ENCODE data around the gene RALY. TPM values are rescaled to one million over a fixed set of nuclear protein-coding genes. Genes with fewer than 3 reads are reported as not detected.

The RALY gene
- total RNA-seq, 2 experiments from 2014 or later, result 208 to 229 TPM

GRCh38 chr20:34065260-34065659 lies 71.5 kb downstream of the RALY start:
- Mint-ChIP-seq H3K4me3 (no peak overlapping the region), H3K36me3 (ENCODE audit: low read depth) (peaks cover 11% of the 10 kb centered on the region), H3K4me1 (peaks cover 31% of the 10 kb centered on the region), H3K27ac (no peak overlapping the region), H3K27me3 (no peaks in the 10 kb centered on the region), H3K9me3 (no peaks in the 10 kb centered on the region)
- no peak for DNase-seq
- CTCF ChIA-PET, result interaction anchor here (0.6 kb wide), 2 partner anchors 273 to 576 kb away, joined by 3 read pairs; no protein-coding TSS in a partner anchor
- POLR2A ChIA-PET, result no interaction called here

DNA sequence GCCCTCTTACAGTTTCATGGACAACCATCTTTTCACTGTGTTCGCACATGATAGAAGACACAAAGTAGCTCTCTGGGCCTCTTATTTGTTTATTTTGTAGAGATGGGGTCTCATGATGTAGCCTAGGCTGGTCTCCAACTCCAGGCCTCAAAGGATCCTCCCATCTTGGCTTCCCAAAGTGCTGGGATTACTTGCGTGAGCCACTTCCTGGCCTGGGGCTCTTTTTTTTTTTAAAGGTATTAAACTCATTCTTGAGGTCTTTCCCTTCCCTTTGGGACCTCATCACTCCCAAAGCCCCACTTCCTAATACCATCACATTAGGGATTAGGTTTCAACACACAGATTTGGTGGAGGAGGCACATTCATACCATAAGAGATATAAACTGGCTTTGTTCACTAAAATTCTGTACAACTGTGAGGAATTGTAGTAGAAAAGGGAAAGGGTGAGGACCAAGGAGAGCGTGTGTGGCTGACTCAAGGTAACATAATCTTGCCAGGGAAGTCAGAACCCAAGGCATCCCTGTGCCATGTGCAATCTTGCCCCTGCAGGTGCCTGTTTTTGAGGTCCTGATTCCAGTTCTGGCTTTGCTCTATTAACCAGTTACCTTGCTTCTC lies 72.9 kb downstream of the RALY start:
- ChIA-PET POLR2A (no interaction called here), CTCF (interaction anchor here (1.7 kb wide), 1 partner anchor 18 kb away, joined by 4 read pairs; no protein-coding TSS in a partner anchor)
- peaks cover 29% of the 10 kb centered on the region for H3K4me1 Mint-ChIP-seq
- DNase-seq, result no peak
- no peak overlapping the region for H3K27ac Mint-ChIP-seq
- peaks cover 9% of the 10 kb centered on the region for H3K36me3 Mint-ChIP-seq (ENCODE audit: low read depth)
- no peaks in the 10 kb centered on the region for H3K27me3 Mint-ChIP-seq
- H3K4me3 Mint-ChIP-seq, result no peak overlapping the region
- H3K9me3 Mint-ChIP-seq, result no peaks in the 10 kb centered on the region

- ChIA-PET POLR2A (no interaction called here), CTCF (interaction anchor here (0.5 to 2.4 kb wide), 5 partner anchors 8 to 202 kb away, joined by 3 to 9 read pairs (median 4); no protein-coding TSS in a partner anchor)
- Mint-ChIP-seq H3K4me1 (peaks cover 28% of the 10 kb centered on the region), H3K27me3 (no peaks in the 10 kb centered on the region), H3K9me3 (no peaks in the 10 kb centered on the region), H3K36me3 (ENCODE audit: low read depth) (peaks cover 16% of the 10 kb centered on the region), H3K4me3 (no peak overlapping the region), H3K27ac (no peak overlapping the region)
- DNase-seq, result no peak
Observed at GRCh38 chr20:34068001-34068400, 74.3 kb downstream of the RALY start.

GRCh38 chr20:34069341-34070078 lies 75.8 kb downstream of the RALY start:
- Mint-ChIP-seq H3K9me3 (no peaks in the 10 kb centered on the region), H3K4me3 (no peak overlapping the region), H3K4me1 (peaks cover 33% of the 10 kb centered on the region), H3K27ac (peak overlapping the region; percentile 57), H3K36me3 (ENCODE audit: low read depth) (peaks cover 21% of the 10 kb centered on the region), H3K27me3 (no peaks in the 10 kb centered on the region)
- ChIA-PET CTCF (interaction anchor here (0.8 to 2.4 kb wide), 10 partner anchors 9 to 215 kb away, joined by 3 to 9 read pairs (median 3); no protein-coding TSS in a partner anchor), POLR2A (no interaction called here)
- peak; percentile 59 for DNase-seq

GRCh38 chr20:34070079-34070439 lies 76.3 kb downstream of the RALY start:
- no peak for DNase-seq
- Mint-ChIP-seq H3K4me1 (peaks cover 33% of the 10 kb centered on the region), H3K36me3 (ENCODE audit: low read depth) (peaks cover 18% of the 10 kb centered on the region), H3K9me3 (no peaks in the 10 kb centered on the region), H3K4me3 (no peak overlapping the region), H3K27me3 (no peaks in the 10 kb centered on the region), H3K27ac (no peak overlapping the region)
- ChIA-PET CTCF (interaction anchor here (1.0 to 2.4 kb wide), 5 partner anchors 10 to 155 kb away, joined by 3 to 9 read pairs (median 4); no protein-coding TSS in a partner anchor), POLR2A (no interaction called here)

DNA sequence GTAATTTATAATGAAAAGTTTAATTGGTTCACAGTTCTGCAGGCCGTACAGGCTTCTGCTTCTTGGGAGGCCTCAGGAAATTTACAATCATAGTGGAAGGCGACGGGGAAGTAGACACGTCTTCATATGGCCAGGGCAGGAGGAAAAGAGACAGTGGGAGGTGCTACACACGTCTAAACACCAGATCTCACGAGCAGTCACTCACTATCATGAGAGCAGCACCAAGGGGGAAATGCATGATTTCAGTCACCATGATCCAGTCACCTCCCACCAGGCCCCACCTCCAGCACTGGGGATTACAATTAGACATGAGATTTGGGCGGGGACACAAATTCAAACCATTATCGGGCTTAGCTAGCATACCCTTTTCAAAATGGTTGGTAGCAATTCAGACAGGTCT lies 77.1 kb downstream of the RALY start:
- Mint-ChIP-seq H3K36me3 (ENCODE audit: low read depth) (peaks cover 16% of the 10 kb centered on the region), H3K9me3 (no peaks in the 10 kb centered on the region), H3K4me1 (peaks cover 32% of the 10 kb centered on the region), H3K4me3 (no peak overlapping the region), H3K27me3 (no peaks in the 10 kb centered on the region), H3K27ac (no peak overlapping the region)
- DNase-seq, result no peak
- ChIA-PET POLR2A (no interaction called here), CTCF (interaction anchor here (0.6 kb wide), 1 partner anchor 45 kb away, joined by 3 read pairs; no protein-coding TSS in a partner anchor)

DNA sequence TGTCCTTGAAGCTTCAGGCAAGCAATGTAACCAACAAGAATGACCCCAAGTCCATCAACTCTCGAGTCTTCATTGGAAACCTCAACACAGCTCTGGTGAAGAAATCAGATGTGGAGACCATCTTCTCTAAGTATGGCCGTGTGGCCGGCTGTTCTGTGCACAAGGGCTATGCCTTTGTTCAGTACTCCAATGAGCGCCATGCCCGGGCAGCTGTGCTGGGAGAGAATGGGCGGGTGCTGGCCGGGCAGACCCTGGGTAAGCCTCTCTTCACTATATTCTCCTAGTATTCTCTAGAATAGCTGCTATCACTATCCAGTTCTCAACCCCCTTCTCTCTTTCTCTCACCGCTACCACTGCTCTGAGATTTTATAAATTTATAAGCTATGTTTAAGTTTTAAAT lies 78.4 kb downstream of the RALY start:
- no peak for DNase-seq

DNA sequence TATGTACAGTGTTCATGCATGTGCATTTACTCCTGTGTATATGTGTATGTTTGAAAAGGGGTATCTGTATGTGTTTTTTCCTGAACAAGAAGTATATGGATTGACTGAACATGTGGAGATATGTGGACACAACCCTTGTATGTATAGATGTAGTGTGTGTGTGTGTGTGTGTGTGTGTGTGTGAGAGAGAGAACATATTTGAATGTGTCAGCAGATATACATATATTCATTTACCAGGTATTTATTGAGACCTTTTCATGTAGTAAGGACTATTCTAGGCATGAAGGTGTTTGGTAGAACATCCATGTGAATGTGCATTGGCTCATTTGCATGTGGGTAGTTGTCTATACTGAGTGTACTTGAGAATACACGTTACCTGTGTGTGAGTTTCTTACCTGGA lies 79.1 kb downstream of the RALY start:
- ChIA-PET CTCF (interaction anchor here (1.0 kb wide), 1 partner anchor 10 kb away, joined by 4 read pairs; no protein-coding TSS in a partner anchor), POLR2A (no interaction called here)
- peaks cover 31% of the 10 kb centered on the region for H3K4me1 Mint-ChIP-seq
- no peaks in the 10 kb centered on the region for H3K27me3 Mint-ChIP-seq
- no peak overlapping the region for H3K4me3 Mint-ChIP-seq
- no peak for DNase-seq
- H3K9me3 Mint-ChIP-seq, result no peaks in the 10 kb centered on the region
- H3K27ac Mint-ChIP-seq, result no peak overlapping the region
- peaks cover 21% of the 10 kb centered on the region for H3K36me3 Mint-ChIP-seq (ENCODE audit: low read depth)

More for the DNA sequence above, 78.4 kb downstream of the RALY start:
- peaks cover 32% of the 10 kb centered on the region for H3K4me1 Mint-ChIP-seq
- H3K36me3 Mint-ChIP-seq (ENCODE audit: low read depth), result peaks cover 21% of the 10 kb centered on the region
- ChIA-PET CTCF (interaction anchor here (1.0 kb wide), 1 partner anchor 11 kb away, joined by 4 read pairs; no protein-coding TSS in a partner anchor), POLR2A (no interaction called here)
- H3K27ac Mint-ChIP-seq, result peak overlapping the region; percentile 68
- no peak overlapping the region for H3K4me3 Mint-ChIP-seq
- H3K9me3 Mint-ChIP-seq, result no peaks in the 10 kb centered on the region
- no peaks in the 10 kb centered on the region for H3K27me3 Mint-ChIP-seq

- no peak overlapping the region for H3K27ac Mint-ChIP-seq
- ChIA-PET POLR2A (no interaction called here), CTCF (interaction anchor here (0.5 to 1.2 kb wide), 5 partner anchors 8 to 1689 kb away, joined by 3 to 4 read pairs (median 3); no protein-coding TSS in a partner anchor)
- no peak overlapping the region for H3K4me3 Mint-ChIP-seq
- peaks cover 27% of the 10 kb centered on the region for H3K36me3 Mint-ChIP-seq (ENCODE audit: low read depth)
- no peaks in the 10 kb centered on the region for H3K27me3 Mint-ChIP-seq
- no peak for DNase-seq
- peaks cover 17% of the 10 kb centered on the region for H3K4me1 Mint-ChIP-seq
- no peaks in the 10 kb centered on the region for H3K9me3 Mint-ChIP-seq
Observed at GRCh38 chr20:34074101-34074760, 80.5 kb downstream of the RALY start.

DNA sequence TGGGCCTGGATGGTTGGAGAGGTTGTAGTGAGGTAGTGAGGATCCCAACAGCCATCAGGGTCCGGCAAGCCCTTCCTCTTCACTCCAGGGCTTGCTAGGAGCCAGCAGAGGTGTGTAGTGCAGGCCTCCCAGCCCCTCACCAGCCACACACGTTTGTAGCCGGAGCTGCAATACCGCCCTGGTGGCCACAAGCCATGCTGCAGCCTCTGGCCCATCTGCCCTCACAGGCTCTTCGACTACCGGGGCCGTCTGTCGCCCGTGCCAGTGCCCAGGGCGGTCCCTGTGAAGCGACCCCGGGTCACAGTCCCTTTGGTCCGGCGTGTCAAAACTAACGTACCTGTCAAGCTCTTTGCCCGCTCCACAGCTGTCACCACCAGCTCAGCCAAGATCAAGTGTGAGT lies 81.9 kb downstream of the RALY start:
- no peak for DNase-seq
- ChIA-PET CTCF (interaction anchor here (1.0 kb wide), 1 partner anchor 16 kb away, joined by 3 read pairs; no protein-coding TSS in a partner anchor), POLR2A (no interaction called here)
- Mint-ChIP-seq H3K9me3 (no peaks in the 10 kb centered on the region), H3K4me1 (peaks cover 9% of the 10 kb centered on the region), H3K4me3 (no peak overlapping the region), H3K27me3 (no peaks in the 10 kb centered on the region), H3K27ac (no peak overlapping the region), H3K36me3 (ENCODE audit: low read depth) (peaks cover 34% of the 10 kb centered on the region)

DNA sequence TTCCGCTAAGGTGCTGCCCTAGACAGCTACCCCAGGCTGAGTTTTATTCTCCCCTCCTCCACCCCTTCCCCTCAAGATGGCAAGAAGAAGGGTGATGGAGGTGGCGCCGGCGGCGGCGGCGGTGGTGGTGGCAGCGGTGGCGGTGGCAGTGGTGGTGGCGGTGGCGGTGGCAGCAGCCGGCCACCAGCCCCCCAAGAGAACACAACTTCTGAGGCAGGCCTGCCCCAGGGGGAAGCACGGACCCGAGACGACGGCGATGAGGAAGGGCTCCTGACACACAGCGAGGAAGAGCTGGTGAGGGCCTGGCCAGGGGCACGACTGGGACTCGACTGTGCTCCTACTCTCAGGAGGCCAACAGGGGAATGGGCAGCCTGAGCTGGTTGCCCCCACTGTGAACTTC lies 83.2 kb downstream of the RALY start:
- ChIA-PET POLR2A (no interaction called here), CTCF (interaction anchor here (1.1 to 1.4 kb wide), 2 partner anchors 14 to 16 kb away, joined by 3 to 4 read pairs; no protein-coding TSS in a partner anchor)
- H3K4me1 Mint-ChIP-seq, result peaks cover 7% of the 10 kb centered on the region
- no peak for DNase-seq
- H3K27ac Mint-ChIP-seq, result no peak overlapping the region
- peaks cover 41% of the 10 kb centered on the region for H3K36me3 Mint-ChIP-seq (ENCODE audit: low read depth)
- H3K9me3 Mint-ChIP-seq, result no peaks in the 10 kb centered on the region
- no peaks in the 10 kb centered on the region for H3K27me3 Mint-ChIP-seq
- H3K4me3 Mint-ChIP-seq, result no peak overlapping the region

- no peaks in the 10 kb centered on the region for H3K27me3 Mint-ChIP-seq
- CTCF ChIA-PET, result interaction anchor here (1.4 to 1.6 kb wide), 2 partner anchors 15 to 23 kb away, joined by 4 to 7 read pairs; no protein-coding TSS in a partner anchor
- H3K4me1 Mint-ChIP-seq, result peaks cover 4% of the 10 kb centered on the region
- DNase-seq, result no peak
- no peaks in the 10 kb centered on the region for H3K9me3 Mint-ChIP-seq
- H3K27ac Mint-ChIP-seq, result no peak overlapping the region
- POLR2A ChIA-PET, result no interaction called here
- peaks cover 40% of the 10 kb centered on the region for H3K36me3 Mint-ChIP-seq (ENCODE audit: low read depth)
- no peak overlapping the region for H3K4me3 Mint-ChIP-seq
Observed at GRCh38 chr20:34078540-34078939, 84.8 kb downstream of the RALY start.

DNA sequence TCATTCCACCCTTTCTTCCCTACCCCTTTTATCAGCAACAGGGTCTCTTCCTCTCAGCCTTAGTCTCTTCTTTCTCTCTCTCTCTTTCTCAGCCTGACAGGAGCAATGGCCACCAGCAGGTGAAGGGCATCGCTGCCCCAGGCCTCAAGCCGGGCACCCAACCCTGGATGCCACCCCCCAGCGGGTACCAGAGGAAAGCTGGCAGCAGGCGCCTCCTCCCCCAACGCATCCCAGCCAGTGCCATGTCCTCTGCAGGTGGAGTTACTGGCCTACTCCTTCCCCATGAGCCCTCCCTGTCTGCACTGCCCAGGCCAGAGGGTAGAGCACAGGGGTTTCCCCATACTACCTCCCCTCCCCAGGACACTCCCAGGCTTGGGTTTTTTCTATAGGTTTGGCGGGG lies 86.1 kb downstream of the RALY start:
- ChIA-PET CTCF (no interaction called here), POLR2A (no interaction called here)
- no peaks in the 10 kb centered on the region for H3K27me3 Mint-ChIP-seq
- no peak overlapping the region for H3K4me3 Mint-ChIP-seq
- H3K9me3 Mint-ChIP-seq, result no peaks in the 10 kb centered on the region
- no peak for DNase-seq
- H3K4me1 Mint-ChIP-seq, result no peaks in the 10 kb centered on the region
- peak overlapping the region; percentile 54 for H3K27ac Mint-ChIP-seq
- H3K36me3 Mint-ChIP-seq (ENCODE audit: low read depth), result peaks cover 45% of the 10 kb centered on the region

Measured in activated CD4-positive, alpha-beta T cell treated with anti-CD3 and anti-CD28 coated beads, Interleukin-2, amount 10 ng/mL, durations not matched to agents 7 days and 5 days (primary cell).